Glutamatergic neuron (in vitro differentiated cells): ENCODE results near the gene HDAC4. TPM values are rescaled to one million over a fixed set of nuclear protein-coding genes. Genes with fewer than 3 reads are reported as not detected.

ENCODE experiments used
- DNase-seq: peaks from one replicate; pipeline ENCODE4 v3.0.0; 2022
- H3K27ac Mint-ChIP-seq: one replicate; pipeline ENCODE4 v1.8.0; 2020; ENCODE audit warnings: mild to moderate bottlenecking, mixed read lengths, inconsistent platforms; ENCODE audit not compliant: unreplicated experiment
- H3K27me3 Mint-ChIP-seq: one replicate; pipeline ENCODE4 v1.8.0; 2020; ENCODE audit warnings: mild to moderate bottlenecking, moderate library complexity, mixed read lengths, inconsistent platforms; ENCODE audit not compliant: unreplicated experiment
- H3K36me3 Mint-ChIP-seq: one replicate; pipeline ENCODE4 v1.8.0; 2020; ENCODE audit warnings: mild to moderate bottlenecking, mixed read lengths, inconsistent platforms; ENCODE audit not compliant: unreplicated experiment
- H3K4me1 Mint-ChIP-seq: one replicate; pipeline ENCODE4 v1.8.0; 2020; ENCODE audit warnings: mild to moderate bottlenecking, low read depth, mixed read lengths, inconsistent platforms; ENCODE audit not compliant: unreplicated experiment
- H3K4me3 Mint-ChIP-seq: one replicate; pipeline ENCODE4 v1.8.0; 2020; ENCODE audit warnings: mild to moderate bottlenecking, mixed read lengths, inconsistent platforms; ENCODE audit not compliant: unreplicated experiment
- H3K9me3 Mint-ChIP-seq: one replicate; pipeline ENCODE4 v1.8.0; 2020; ENCODE audit warnings: mild to moderate bottlenecking, moderate library complexity, mixed read lengths, inconsistent platforms; ENCODE audit not compliant: unreplicated experiment
- total RNA-seq: library from RNA; stranded (reverse); fragmentation: NEBNext Ultra II Directional; extraction: Animal tissue kit (Norgen Biotek cat#: 25700); gene quantifications from one replicate; pipeline ENCODE4 v1.2.1, GENCODE V29; 2021; ENCODE audit not compliant: unreplicated experiment
- TF ChIP-seq, protein P1 (sequence below): fragments of 200-600 bp; sonication (generic); IDR thresholded peaks from one replicate; pipeline ENCODE4 v1.5.0; 2021; ENCODE audit not compliant: partially characterized antibody, unreplicated experiment

Gene HDAC4
- total RNA-seq, 1 donor from 2014 or later, result 90.6 TPM

- TF ChIP-seq, protein P1, sequence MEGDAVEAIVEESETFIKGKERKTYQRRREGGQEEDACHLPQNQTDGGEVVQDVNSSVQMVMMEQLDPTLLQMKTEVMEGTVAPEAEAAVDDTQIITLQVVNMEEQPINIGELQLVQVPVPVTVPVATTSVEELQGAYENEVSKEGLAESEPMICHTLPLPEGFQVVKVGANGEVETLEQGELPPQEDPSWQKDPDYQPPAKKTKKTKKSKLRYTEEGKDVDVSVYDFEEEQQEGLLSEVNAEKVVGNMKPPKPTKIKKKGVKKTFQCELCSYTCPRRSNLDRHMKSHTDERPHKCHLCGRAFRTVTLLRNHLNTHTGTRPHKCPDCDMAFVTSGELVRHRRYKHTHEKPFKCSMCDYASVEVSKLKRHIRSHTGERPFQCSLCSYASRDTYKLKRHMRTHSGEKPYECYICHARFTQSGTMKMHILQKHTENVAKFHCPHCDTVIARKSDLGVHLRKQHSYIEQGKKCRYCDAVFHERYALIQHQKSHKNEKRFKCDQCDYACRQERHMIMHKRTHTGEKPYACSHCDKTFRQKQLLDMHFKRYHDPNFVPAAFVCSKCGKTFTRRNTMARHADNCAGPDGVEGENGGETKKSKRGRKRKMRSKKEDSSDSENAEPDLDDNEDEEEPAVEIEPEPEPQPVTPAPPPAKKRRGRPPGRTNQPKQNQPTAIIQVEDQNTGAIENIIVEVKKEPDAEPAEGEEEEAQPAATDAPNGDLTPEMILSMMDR, result no peak
- H3K27ac Mint-ChIP-seq, result no peak overlapping the region
- peaks cover 9% of the 10 kb centered on the region for H3K36me3 Mint-ChIP-seq
- H3K4me1 Mint-ChIP-seq, result peaks cover 32% of the 10 kb centered on the region
- H3K27me3 Mint-ChIP-seq, result peaks cover 9% of the 10 kb centered on the region
- H3K4me3 Mint-ChIP-seq, result no peak overlapping the region
- peak; percentile 13 for DNase-seq
- peaks cover 3% of the 10 kb centered on the region for H3K9me3 Mint-ChIP-seq
Measured at GRCh38 chr2:239390546-239391285, 10.1 kb downstream of the HDAC4 start.

- H3K4me3 Mint-ChIP-seq, result no peak overlapping the region
- TF ChIP-seq, protein P1, result no peak
Measured at GRCh38 chr2:239389414-239390329, 11.1 kb downstream of the HDAC4 start.

GRCh38 chr2:239388236-239389151 is 12.3 kb downstream of the HDAC4 start:
- DNase-seq, result peak; percentile 11
- peaks cover 18% of the 10 kb centered on the region for H3K36me3 Mint-ChIP-seq
- TF ChIP-seq, protein P1, result no peak
- peaks cover 23% of the 10 kb centered on the region for H3K4me1 Mint-ChIP-seq
- no peak overlapping the region for H3K27ac Mint-ChIP-seq
- H3K27me3 Mint-ChIP-seq, result peaks cover 10% of the 10 kb centered on the region
- H3K9me3 Mint-ChIP-seq, result peaks cover 7% of the 10 kb centered on the region
- H3K4me3 Mint-ChIP-seq, result no peak overlapping the region

More at GRCh38 chr2:239389414-239390329, 11.1 kb downstream of the HDAC4 start:
- H3K9me3 Mint-ChIP-seq, result peaks cover 5% of the 10 kb centered on the region
- peaks cover 27% of the 10 kb centered on the region for H3K4me1 Mint-ChIP-seq
- no peak overlapping the region for H3K27ac Mint-ChIP-seq
- H3K27me3 Mint-ChIP-seq, result peaks cover 9% of the 10 kb centered on the region
- peaks cover 11% of the 10 kb centered on the region for H3K36me3 Mint-ChIP-seq
- DNase-seq, result peak; percentile 7

- H3K4me3 Mint-ChIP-seq, result no peak overlapping the region
- TF ChIP-seq, protein P1, result no peak
- H3K4me1 Mint-ChIP-seq, result peaks cover 24% of the 10 kb centered on the region
- peak; percentile 7 for DNase-seq
- no peak overlapping the region for H3K27ac Mint-ChIP-seq
- peaks cover 10% of the 10 kb centered on the region for H3K27me3 Mint-ChIP-seq
- peaks cover 19% of the 10 kb centered on the region for H3K36me3 Mint-ChIP-seq
- peaks cover 7% of the 10 kb centered on the region for H3K9me3 Mint-ChIP-seq
Measured at GRCh38 chr2:239387811-239388210, 13.0 kb downstream of the HDAC4 start.
